Measurements from ENCODE around the gene USP28.
"Not testable (repeated sequence)": the region's sequence is repeated elsewhere in the genome, so short reads cannot be mapped to it uniquely, and the experiment has no call there.

USP28 gene, protein sequence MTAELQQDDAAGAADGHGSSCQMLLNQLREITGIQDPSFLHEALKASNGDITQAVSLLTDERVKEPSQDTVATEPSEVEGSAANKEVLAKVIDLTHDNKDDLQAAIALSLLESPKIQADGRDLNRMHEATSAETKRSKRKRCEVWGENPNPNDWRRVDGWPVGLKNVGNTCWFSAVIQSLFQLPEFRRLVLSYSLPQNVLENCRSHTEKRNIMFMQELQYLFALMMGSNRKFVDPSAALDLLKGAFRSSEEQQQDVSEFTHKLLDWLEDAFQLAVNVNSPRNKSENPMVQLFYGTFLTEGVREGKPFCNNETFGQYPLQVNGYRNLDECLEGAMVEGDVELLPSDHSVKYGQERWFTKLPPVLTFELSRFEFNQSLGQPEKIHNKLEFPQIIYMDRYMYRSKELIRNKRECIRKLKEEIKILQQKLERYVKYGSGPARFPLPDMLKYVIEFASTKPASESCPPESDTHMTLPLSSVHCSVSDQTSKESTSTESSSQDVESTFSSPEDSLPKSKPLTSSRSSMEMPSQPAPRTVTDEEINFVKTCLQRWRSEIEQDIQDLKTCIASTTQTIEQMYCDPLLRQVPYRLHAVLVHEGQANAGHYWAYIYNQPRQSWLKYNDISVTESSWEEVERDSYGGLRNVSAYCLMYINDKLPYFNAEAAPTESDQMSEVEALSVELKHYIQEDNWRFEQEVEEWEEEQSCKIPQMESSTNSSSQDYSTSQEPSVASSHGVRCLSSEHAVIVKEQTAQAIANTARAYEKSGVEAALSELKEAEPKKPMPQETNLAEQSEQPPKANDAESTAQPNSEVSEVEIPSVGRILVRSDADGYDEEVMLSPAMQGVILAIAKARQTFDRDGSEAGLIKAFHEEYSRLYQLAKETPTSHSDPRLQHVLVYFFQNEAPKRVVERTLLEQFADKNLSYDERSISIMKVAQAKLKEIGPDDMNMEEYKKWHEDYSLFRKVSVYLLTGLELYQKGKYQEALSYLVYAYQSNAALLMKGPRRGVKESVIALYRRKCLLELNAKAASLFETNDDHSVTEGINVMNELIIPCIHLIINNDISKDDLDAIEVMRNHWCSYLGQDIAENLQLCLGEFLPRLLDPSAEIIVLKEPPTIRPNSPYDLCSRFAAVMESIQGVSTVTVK

DNA sequence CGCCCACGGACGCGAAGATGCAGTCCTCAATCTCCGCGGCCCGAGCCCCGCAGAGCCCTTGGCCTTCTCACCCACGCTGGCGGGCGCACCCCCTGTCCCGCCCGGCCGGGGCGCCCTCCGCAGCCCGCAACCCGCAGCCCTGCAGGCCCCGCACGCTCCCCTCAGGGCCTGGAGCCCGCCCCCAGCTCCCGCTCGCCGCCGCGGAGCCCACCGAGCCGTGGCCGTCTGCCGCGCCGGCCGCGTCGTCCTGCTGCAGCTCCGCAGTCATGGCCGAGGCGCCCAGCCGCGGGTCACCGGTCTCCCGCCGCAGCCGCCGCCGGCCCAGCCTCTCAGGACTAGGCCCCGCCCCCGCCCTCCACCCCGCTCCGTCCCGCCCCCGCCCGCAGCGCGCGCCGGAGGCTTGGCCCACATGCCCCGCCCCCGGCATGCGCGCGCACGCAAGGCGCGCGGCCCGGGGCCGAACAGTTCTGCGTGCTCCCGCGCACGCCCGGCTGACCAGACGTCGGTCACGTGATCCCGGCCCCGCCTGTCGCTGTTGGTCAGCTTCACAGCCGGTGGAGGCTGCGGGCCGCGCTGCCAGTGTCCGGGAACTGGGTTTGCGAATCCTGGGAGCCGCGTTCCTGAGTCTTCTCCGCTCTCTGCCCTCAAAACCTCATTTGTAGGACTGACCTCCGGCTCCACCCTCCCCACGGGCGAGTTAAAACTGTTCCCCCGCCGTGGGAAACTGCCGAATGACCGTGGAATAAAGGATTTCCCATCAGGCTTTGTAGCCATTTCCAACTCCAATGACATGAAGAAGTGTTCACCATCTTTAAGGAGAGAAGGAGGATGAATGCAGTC lies at the start of gene USP28:
TSS of gene USP28 (minus strand) at position 339 of the 840 bp plus-strand sequence. CDS start at position 268, 71 bp downstream.
- TF ChIP-seq, protein P1, sequence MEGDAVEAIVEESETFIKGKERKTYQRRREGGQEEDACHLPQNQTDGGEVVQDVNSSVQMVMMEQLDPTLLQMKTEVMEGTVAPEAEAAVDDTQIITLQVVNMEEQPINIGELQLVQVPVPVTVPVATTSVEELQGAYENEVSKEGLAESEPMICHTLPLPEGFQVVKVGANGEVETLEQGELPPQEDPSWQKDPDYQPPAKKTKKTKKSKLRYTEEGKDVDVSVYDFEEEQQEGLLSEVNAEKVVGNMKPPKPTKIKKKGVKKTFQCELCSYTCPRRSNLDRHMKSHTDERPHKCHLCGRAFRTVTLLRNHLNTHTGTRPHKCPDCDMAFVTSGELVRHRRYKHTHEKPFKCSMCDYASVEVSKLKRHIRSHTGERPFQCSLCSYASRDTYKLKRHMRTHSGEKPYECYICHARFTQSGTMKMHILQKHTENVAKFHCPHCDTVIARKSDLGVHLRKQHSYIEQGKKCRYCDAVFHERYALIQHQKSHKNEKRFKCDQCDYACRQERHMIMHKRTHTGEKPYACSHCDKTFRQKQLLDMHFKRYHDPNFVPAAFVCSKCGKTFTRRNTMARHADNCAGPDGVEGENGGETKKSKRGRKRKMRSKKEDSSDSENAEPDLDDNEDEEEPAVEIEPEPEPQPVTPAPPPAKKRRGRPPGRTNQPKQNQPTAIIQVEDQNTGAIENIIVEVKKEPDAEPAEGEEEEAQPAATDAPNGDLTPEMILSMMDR (conservative IDR thresholded peaks at IDR 0.05), result no peak
- TF ChIP-seq ZFX (IDR thresholded peaks at IDR 0.05), result peak; percentile 82
- peak within 1 kb of the TSS; percentile 87 for H3K27ac ChIP-seq

DNA sequence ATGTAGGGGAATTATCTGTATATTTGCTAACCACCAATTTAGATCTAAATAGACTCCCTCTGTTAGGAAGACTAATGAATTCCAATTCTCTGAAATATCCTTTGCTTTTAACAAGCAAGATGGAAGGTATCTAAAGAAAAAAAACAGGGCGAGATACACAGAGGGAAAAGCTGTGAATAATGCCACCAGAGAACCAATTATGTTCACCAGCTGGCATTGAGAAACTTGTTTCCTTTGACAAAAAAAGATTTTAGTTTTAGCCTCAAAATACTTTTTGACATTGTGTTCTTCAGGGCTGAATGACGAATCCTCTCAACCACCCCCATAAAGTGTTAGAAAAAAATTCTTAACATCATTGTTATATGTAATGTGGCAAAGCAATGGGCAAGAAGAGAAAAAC lies 48.2 kb upstream of the USP28 start:
- no peak overlapping the region for H3K27ac ChIP-seq
- TF ChIP-seq ZFX (IDR thresholded peaks at IDR 0.05), result no peak
- TF ChIP-seq, protein P1 (conservative IDR thresholded peaks at IDR 0.05), result no peak

DNA sequence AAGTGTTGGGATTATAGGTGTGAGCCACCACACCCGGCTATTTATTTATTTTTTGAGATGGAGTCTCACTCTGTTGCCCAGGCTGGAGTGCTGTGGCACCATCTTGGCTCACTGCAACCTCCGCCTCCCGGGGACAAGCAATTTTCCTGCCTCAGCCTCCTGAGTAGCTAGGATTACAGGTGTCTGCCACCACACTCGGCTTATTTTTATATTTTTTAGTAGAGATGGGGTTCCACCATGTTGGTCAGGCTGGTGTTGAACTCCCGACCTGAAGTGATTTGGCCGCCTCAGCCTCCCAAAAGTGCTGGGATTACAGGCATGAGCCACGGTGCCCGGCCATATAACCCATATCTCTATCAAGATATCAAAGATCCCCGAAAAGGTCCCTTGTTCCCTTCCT lies 36.1 kb upstream of the USP28 start:
- not testable (repeated sequence) for H3K27ac ChIP-seq

DNA sequence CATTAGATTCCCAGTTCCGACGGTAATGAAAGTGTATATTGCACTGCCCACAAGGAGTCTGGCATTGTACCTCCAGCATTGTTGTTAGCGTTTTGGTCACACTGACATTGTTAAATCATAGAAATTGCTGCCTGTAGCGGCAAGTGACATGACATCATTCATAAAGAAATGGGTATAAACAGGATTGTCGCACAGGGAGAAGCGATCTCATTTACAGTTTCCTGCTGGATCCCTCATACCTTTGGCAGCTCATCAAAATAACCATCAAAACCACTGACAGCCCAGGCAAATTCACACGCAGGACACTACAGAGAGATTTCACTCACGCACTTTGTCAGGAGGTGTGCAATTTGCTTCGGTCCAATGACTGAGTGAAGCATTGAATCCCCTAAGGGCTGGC lies 32.7 kb upstream of the USP28 start:
- H3K27ac ChIP-seq, result no peak overlapping the region
- TF ChIP-seq, protein P1 (conservative IDR thresholded peaks at IDR 0.05), result no peak
- TF ChIP-seq ZFX (IDR thresholded peaks at IDR 0.05), result no peak

DNA sequence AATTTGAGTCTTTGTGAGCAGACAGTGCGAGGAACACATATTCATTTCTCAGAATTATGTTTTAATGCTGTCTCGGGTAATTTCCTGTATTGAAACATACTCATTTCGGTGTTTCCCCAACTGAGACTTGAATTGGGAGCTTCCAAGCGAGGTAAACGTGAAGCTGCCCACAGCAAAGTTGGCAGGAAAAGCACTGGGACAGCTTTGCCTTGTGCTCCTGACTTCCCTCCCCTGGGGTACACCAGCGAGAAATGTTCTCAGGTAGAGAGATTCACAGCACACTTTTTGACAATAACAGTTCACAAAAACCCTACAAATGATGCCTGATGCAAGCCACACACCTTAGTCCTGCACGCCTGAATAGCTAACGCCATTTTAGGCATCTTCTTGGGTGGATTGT lies 32.3 kb upstream of the USP28 start:
- no peak for TF ChIP-seq ZFX (IDR thresholded peaks at IDR 0.05)
- TF ChIP-seq, protein P1 (conservative IDR thresholded peaks at IDR 0.05), result no peak
- no peak overlapping the region for H3K27ac ChIP-seq

DNA sequence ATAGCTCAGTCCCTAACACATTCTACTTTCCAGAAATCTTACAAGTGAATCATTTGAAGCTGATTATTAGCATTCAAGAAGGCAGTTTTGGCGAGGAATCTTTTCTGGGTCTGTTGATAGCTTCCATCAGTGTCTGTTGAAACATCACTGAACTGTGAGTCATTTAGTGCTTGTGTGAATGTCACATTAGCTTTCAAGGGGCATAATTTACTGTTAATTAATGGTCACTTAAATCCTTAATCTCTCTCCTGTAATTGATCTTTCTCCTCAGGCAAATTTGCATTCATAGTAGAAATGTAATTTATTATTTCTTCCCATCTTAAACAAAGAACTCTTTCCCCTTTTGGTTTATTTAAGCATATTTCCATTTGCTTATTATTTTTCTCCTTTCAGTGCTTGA lies 31.8 kb upstream of the USP28 start:
- TF ChIP-seq, protein P1 (conservative IDR thresholded peaks at IDR 0.05), result no peak
- TF ChIP-seq ZFX (IDR thresholded peaks at IDR 0.05), result no peak
- no peak overlapping the region for H3K27ac ChIP-seq

DNA sequence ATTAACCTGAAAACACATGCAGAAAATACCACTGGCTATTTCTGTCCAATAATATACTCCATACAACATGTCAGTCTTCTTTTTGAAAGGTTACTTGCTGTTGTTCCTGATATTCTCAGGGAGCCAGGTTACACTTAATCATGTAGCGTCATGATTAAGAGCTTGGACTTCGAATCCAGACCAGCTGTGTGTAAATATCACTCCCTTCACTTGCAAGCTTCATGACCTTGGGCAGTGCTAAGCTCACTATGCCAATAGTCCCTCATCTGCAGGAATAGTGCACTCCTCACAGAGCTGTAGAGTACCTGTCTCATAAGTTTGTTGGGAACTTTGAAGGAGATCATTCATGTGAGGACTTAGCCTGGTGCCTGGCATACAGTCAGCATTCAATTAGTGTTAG lies 31.1 kb upstream of the USP28 start:
- no peak for TF ChIP-seq ZFX (IDR thresholded peaks at IDR 0.05)
- TF ChIP-seq, protein P1 (conservative IDR thresholded peaks at IDR 0.05), result peak; percentile 66; the same call in 1 of the 2 replicates
- H3K27ac ChIP-seq, result peak overlapping the region; percentile 66; the same call in 1 of the 2 replicates
